GM21381 (cell line): ENCODE data around the gene KIF18B.

Experiments
- ATAC-seq: cut with Tn5 transposase; IDR thresholded peaks from one replicate; pipeline ENCODE4 v1.9.1; 2021; ENCODE audit warnings: mild to moderate bottlenecking, moderate library complexity; ENCODE audit not compliant: unreplicated experiment

KIF18B gene

GRCh38 chr17:44947461-44948314 is at the start of gene KIF18B:
TSS of gene KIF18B (minus strand) at chr17:44947773. CDS start at chr17:44936344, 11,429 bp downstream.
- peak; percentile 91 for ATAC-seq

GRCh38 chr17:44996304-44996703 is 48.7 kb upstream of the KIF18B start:
- no peak for ATAC-seq

DNA sequence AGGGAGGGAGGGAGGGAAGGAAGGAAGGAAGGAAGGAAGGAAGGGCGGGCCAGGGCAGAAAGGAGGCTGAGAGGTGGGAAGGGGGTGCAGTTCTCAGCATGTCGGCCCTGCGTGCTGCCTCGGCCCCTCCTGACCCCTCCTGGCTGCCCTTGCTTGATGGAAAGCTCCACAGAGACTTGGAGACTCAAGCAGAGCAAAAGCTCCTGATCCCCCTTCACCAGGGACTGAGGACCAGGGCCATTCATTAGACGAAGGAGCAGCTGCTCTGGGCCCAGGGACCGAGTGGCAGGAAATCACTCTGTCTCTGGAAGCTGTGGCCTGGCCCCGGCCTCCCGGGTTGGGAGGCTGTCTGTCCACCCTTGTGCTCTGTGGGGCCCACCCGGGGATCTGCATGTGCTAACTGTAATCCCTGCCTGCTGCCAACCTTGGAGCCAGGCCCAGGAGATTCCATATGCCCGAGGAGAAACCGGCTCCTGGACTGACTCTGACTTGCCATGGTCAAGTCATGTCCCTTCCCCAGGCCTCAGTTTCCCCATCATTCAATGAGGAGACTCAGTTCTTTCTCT is 47.9 kb upstream of the KIF18B start:
- ATAC-seq, result no peak

DNA sequence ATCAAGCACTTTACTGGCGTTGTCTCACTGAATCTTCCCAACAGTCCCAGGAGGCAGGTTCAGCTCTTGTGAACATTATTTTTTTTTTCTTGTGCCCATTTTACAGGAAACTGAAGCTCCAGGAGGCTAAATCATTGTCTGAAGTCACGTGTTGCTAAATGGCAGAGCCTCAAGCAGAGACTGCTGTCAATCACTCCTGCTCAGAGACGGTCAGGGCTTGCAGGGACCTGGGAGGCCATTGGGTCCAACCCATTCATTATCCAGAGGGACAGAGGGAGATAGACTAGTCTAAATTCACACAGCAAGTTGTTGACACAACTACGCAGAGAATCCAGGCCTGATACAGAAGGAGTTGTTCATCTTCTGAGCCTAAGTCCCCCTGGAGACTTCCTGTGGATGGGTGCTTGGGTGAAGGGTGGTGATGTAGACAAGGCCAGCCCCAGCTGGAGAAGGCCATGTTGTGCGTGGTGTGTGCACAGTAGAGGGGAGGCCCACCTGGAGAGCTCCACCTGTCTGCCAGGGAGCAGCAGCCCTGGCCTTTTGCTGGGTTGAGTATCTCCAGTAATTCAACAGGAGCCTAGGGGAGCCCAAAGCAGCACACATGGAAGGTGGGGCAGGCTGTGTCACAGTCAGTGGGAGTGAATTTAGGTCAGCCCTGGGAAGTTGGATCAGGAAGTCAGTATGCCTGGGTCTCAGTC is 44.8 kb upstream of the KIF18B start:
- ATAC-seq, result no peak

GRCh38 chr17:44990994-44991393 is 43.4 kb upstream of the KIF18B start:
- no peak for ATAC-seq

DNA sequence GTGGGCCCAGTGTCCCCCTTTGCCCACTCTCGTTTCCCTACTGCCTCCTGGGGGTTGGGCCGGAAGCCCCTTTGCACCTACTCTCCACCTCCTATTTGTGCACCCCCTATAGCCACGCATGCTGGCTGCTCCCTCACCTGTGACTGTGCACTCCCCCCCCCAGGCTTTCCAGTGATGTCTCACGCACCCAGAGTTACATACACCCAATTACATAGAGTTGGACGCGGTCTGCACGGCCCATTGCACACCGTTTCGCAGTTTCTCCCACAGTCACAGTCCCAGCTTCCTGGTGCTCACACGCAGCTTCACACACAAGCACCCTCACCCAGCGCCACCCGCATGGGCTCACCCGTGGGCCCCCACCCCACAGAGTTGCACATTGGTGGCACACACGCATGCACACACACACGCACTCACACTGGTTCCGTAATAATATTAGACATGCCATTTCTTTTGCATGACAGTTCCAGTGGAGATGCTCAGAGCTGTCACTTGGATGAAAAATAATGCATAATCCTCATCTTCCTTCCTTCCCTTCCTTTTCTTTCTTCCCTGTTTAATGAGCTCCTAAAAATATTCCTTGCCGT is 42.1 kb upstream of the KIF18B start:
- ATAC-seq, result no peak

GRCh38 chr17:44988044-44988942 is 40.7 kb upstream of the KIF18B start:
- no peak for ATAC-seq

DNA sequence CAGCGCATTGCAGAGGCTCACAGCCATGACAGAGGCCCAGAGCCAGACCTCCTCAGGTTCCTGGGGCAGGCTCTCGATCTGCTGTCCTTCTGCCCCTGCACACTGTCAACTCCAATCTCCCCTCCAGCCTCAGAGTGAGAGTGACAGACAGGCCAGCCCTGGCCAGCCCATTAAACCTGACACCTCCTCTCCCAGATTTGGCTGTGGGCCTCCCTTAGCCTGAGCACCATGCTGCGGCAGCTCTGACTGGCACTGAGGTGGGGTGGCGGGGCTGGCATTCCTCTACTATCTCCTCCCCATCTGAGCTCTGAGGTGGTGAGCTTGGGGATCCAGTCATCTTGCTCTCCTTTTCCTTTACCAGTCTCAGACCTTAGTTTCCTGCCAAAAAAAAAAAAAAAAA is 36.0 kb upstream of the KIF18B start:
- no peak for ATAC-seq

DNA sequence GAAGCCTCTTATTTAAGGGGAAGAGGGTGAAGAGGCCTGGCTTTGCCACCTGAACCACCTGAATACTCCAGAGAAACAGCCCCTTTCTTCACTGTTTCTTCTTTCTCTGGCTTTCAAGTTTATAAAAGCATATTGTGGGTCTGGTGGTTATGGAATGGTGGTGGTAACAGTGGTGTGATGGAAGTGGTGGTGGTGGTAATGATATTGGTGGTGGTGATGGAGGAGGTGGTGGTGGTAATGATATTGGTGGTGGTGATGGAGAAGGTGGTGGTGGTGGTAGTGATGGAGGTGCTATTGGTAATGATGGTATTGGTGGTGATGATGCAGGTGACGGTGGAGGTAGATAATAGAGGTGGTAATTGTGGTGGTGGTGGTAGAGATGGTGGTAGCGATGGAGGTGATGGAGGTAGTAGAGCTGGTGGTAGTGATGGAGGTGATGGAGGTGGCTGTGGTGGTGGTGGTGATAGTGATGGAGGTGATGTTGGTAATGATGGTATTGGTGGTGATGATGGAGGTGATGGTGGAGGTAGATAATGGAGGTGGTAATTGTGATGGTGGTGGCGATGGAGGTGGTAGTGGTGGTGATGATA is 34.6 kb upstream of the KIF18B start:
- ATAC-seq, result no peak

DNA sequence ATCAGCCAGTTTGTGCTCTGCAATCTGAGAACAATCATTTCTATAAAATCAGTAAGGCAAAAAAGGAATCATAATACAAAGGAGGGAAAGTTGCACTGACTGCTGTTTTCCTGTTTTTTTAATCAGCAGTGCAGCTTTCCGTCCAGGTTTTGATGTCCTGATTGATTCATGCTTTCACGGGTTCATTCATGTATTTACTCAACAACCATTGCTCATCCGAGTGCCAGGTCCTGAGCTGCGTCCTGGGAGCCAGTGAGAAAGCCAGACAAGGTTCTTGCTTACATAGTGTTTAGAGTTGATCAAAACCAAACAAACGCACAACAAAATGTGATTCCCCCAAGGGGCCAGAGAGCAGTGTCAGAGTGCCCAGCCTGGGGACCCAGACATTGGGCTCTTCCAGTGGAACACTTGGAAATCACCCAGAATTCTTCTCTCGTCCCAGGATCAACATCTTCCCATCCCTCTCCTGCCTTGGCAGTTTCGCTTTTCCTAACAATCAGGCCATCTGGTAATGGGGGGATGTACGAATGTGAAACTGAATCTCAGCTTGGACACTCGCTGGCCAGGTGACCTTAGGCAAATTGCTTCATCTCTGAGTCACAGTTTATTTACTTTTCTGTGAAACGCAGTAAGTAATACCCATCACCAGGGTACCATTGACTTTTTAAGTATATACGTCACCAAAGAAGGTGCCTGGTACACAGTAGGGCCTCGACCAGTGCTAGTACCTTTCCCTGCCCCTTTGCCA is 33.8 kb upstream of the KIF18B start:
- ATAC-seq, result no peak

DNA sequence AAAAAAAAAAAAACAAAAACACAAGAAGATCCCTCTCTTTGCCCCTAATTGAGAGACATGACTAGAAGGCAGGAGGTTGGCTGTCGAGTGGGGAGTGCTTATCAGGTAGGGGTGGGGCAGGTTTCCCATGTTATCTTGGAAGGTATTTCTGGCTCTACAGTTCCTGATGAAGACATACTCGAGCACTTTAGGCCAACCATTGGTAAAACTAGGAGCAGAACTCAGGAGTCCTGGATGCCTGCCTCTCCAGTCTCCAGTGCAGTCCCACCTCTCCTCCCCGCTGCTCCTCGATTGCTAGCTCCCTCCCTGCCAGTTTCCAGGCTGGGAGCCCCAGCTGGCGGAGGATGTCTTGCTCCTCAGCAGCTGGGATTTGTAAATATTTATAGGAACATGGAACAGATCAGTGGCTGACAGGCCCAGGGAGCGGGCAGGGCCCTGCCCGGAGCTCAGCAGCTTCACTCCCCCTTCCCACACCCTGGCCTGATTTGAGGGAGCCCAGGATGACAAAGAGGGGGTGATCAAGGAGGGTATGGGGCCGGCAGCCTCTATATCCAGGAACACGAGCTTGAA is 31.9 kb upstream of the KIF18B start:
- no peak for ATAC-seq

DNA sequence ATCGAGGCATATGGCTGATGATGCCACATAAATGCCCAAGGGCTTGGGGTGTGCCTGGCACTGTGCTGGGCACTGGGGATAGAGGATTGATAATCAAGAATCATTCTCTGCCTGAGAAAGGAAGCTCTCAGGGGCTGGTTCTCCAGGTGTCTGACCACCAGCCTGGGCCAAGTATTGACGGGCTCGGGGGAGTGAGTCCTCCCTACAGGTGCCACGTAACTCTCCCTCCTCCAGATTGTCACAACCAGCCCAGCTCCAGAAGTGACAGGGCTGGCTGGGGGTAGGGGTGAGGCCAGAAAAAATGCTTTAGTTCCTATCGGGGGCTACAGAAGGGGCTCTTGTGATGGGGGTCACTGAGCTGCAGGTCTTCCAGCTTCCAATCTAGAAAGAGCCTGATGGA is 31.2 kb upstream of the KIF18B start:
- no peak for ATAC-seq

DNA sequence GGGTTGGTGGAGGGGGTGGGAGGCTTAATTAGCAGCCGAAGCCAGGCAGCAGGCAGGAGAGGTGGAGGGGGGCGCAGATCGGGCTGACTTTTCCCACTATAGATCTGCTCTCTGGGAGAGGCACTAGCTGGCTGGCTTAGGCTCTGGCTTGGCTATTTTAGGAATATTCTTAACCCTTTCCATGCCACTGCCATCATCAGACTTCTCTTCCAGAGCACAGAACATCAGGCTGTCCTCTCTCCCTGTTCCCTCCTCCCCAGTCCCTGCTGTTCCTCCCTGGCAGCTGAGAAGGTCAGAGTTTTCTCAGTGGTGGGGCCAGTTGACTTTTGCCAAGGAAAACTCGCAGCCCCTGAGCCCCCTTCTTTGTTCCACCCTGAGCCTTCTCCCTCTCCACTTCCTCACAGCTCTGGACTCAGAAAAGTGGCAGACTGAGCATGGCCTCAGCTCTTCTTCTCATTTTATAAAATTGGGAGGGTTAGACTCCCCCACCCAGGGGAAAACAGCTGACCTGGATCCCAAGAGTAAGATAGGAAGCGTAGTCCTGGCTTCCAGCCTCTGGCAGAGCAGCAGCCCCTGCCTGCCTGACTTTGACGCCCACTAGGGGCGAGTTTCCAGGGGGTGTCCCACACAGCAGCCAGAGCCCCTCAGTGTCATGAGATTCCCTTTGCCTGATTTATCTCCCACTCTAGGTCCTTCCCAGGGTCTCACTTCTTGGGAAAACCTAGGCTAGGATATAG is 30.4 kb upstream of the KIF18B start:
- ATAC-seq, result no peak

DNA sequence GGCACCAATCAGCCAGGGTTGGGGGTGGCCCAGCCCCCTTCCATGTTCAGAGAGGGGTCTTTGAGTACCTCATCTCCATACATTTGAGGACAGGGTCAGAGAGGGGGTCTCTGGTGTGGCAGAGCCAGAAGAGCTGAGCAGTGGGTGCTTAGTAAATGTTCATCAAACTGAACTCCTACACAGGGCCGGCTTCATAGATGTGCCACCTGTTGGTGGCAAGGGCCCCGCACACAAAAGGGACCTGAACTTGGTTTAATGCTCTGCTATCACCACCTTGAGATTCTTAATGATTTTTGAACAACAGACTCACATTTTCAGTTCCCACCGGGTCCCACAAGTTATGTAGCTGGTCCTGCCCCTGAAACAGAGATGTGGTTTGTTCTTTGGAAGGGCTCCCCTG is 29.5 kb upstream of the KIF18B start:
- ATAC-seq, result no peak

- no peak for ATAC-seq
Measured at GRCh38 chr17:44976206-44976605, 28.6 kb upstream of the KIF18B start.

GRCh38 chr17:44972953-44973352 is 25.4 kb upstream of the KIF18B start:
- ATAC-seq, result no peak

DNA sequence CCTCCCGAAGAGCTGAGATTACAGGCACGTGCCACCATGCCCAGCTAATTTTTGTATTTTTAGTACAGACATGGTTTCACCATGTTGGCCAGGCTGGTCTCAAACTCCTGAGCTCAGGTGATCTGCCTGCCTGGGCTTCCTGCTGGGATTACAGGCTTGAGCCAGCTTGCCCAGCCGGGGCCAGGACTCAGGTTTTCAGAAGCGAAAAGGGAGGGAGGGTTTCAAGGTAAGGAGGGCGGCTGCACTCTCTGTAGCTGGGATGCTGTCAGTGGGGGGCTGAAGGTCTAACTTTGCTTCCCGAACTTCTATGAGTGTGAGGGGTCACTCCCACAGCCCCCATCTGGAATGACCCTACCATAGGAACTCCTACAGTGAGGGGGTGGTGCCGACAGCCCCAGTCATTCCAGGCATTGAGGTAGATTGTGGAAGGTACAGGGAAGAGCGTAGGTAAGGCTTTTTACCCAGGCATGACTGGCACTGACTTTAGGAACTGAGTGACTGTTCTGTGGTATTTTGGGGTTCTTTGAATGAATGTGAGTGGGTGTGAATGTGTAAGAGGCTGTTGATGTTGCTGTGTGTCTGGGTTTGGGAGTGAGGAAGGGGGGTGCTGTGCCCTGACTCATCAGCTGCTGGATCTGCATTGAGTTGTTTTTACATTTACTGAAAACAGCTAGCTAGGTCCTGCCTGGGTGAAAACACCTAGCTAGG is 24.4 kb upstream of the KIF18B start:
- no peak for ATAC-seq
